HEK293 (cell line): ENCODE measurements around the gene STUM.

Source experiments
- CTCF ChIA-PET: fragments of 350-600 bp; formaldehyde crosslinking; extraction: SDS; loops from one replicate; lab custom pipeline; 2021; ENCODE audit warnings: antibody characterized with exemption; lab: Yijun Ruan, JAX
- POLR2A ChIA-PET: fragments of 300-600 bp; formaldehyde crosslinking; extraction: SDS; loops from one replicate; lab custom pipeline; 2020; ENCODE audit warnings: antibody characterized with exemption, inconsistent platforms; lab: Yijun Ruan, JAX
- H3K27ac ChIP-seq: fragments of 200-500 bp; sonication (Bioruptor generic); 2 replicates; pipeline ENCODE4 v1.5.1; 2014; ENCODE audit warnings: low read depth, low read length, control low read depth, inconsistent platforms; ENCODE audit errors: extremely low read depth
- H3K36me3 ChIP-seq, 2 experiments: fragments of 200-500 bp in 1 of 2; sonication (Bioruptor generic) in 1 of 2; 1 replicate in 1 of 2; 2 replicates in 1 of 2; pipeline ENCODE4 v1.5.1; 2014 to 2017; ENCODE audit warnings: inconsistent platforms in 2 of 2, low read length in 2 of 2; ENCODE audit not compliant: control insufficient read depth in 2 of 2, insufficient read depth in 1 of 2
- H3K4me1 ChIP-seq: fragments of 200-500 bp; sonication (Bioruptor generic); 2 replicates; pipeline ENCODE4 v1.5.1; 2014; ENCODE audit warnings: mild to moderate bottlenecking, low read length, inconsistent platforms; ENCODE audit not compliant: control insufficient read depth, insufficient read depth
- H3K4me3 ChIP-seq: 2 replicates; pipeline ENCODE4 v1.5.1; 2011; ENCODE audit warnings: low read depth, mild to moderate bottlenecking, control low read depth, low read length, moderate library complexity
- H3K9me3 ChIP-seq: fragments of 200-500 bp; sonication (Bioruptor generic); 2 replicates; pipeline ENCODE4 v1.5.1; 2014; ENCODE audit warnings: low read depth, low read length, inconsistent platforms; ENCODE audit not compliant: control insufficient read depth, insufficient read depth
- GFI1B ChIP-seq: fragments of 450-650 bp; formaldehyde crosslinking; IDR thresholded peaks from 2 replicates; pipeline ENCODE4 v1.5.1; 2016; ENCODE audit warnings: missing biosample characterization, missing genetic modification characterization
- KLF1 ChIP-seq: fragments of 450-650 bp; formaldehyde crosslinking; IDR thresholded peaks from 2 replicates; pipeline ENCODE4 v1.5.1; 2016; ENCODE audit warnings: missing biosample characterization, missing genetic modification characterization
- PRDM1 ChIP-seq: fragments of 450-650 bp; formaldehyde crosslinking; IDR thresholded peaks from 2 replicates; pipeline ENCODE4; 2016; ENCODE audit warnings: missing biosample characterization, missing genetic modification characterization
- PRDM2 ChIP-seq: fragments of 450-650 bp; formaldehyde crosslinking; IDR thresholded peaks from 2 replicates; pipeline ENCODE4 v1.5.1; 2016; ENCODE audit warnings: missing biosample characterization, missing genetic modification characterization, borderline replicate concordance
- ZBTB21 ChIP-seq: fragments of 450-650 bp; formaldehyde crosslinking; IDR thresholded peaks from 2 replicates; pipeline ENCODE4 v1.5.1; 2017; ENCODE audit warnings: missing biosample characterization, missing genetic modification characterization
- ZFP3 ChIP-seq: fragments of 450-650 bp; formaldehyde crosslinking; IDR thresholded peaks from 2 replicates; pipeline ENCODE4 v1.5.1; 2016; ENCODE audit warnings: low read depth, missing biosample characterization, missing genetic modification characterization
- ZNF114 ChIP-seq: fragments of 450-650 bp; formaldehyde crosslinking; IDR thresholded peaks from 2 replicates; pipeline ENCODE4 v1.5.0; 2017; ENCODE audit warnings: missing biosample characterization, missing genetic modification characterization
- ZNF133 ChIP-seq: fragments of 450-650 bp; formaldehyde crosslinking; IDR thresholded peaks from 2 replicates; pipeline ENCODE4 v1.5.1; 2016; ENCODE audit warnings: missing biosample characterization, missing genetic modification characterization
- ZNF155 ChIP-seq: fragments of 450-650 bp; formaldehyde crosslinking; IDR thresholded peaks from 2 replicates; pipeline ENCODE4 v1.5.1; 2016; ENCODE audit warnings: missing biosample characterization, missing genetic modification characterization
- ZNF2 ChIP-seq: fragments of 450-650 bp; formaldehyde crosslinking; IDR thresholded peaks from 2 replicates; pipeline ENCODE4 v1.5.1; 2016; ENCODE audit warnings: missing biosample characterization, missing genetic modification characterization
- ZNF211 ChIP-seq: fragments of 450-650 bp; formaldehyde crosslinking; IDR thresholded peaks from 2 replicates; pipeline ENCODE4 v1.5.1; 2016; ENCODE audit warnings: low read depth, missing biosample characterization, missing genetic modification characterization
- ZNF26 ChIP-seq: fragments of 450-650 bp; formaldehyde crosslinking; IDR thresholded peaks from 2 replicates; pipeline ENCODE4 v1.5.1; 2016; ENCODE audit warnings: missing biosample characterization, missing genetic modification characterization
- ZNF292 ChIP-seq: fragments of 450-650 bp; formaldehyde crosslinking; IDR thresholded peaks from 2 replicates; pipeline ENCODE4 v1.5.1; 2016; ENCODE audit warnings: low read depth, missing biosample characterization, missing genetic modification characterization, borderline replicate concordance
- ZNF335 ChIP-seq: fragments of 450-650 bp; formaldehyde crosslinking; conservative IDR thresholded peaks from 2 replicates; pipeline ENCODE4 v1.5.1; 2016; ENCODE audit warnings: missing biosample characterization, missing genetic modification characterization
- ZNF341 ChIP-seq: fragments of 450-650 bp; formaldehyde crosslinking; IDR thresholded peaks from 2 replicates; pipeline ENCODE4; 2016; ENCODE audit warnings: low read depth, missing biosample characterization, missing genetic modification characterization
- ZNF350 ChIP-seq: fragments of 450-650 bp; formaldehyde crosslinking; IDR thresholded peaks from 2 replicates; pipeline ENCODE4 v1.5.0; 2017; ENCODE audit warnings: missing biosample characterization, mild to moderate bottlenecking, missing genetic modification characterization
- ZNF510 ChIP-seq: fragments of 450-650 bp; formaldehyde crosslinking; IDR thresholded peaks from 2 replicates; pipeline ENCODE4 v1.5.1; 2018; ENCODE audit warnings: mild to moderate bottlenecking, missing genetic modification characterization, missing biosample characterization; ENCODE audit not compliant: insufficient replicate concordance
- ZNF518A ChIP-seq: fragments of 450-650 bp; formaldehyde crosslinking; conservative IDR thresholded peaks from 2 replicates; pipeline ENCODE4 v1.5.1; 2016; ENCODE audit warnings: low read depth, missing biosample characterization, missing genetic modification characterization
- ZNF600 ChIP-seq: fragments of 450-650 bp; formaldehyde crosslinking; IDR thresholded peaks from 2 replicates; pipeline ENCODE4 v1.5.1; 2016; ENCODE audit warnings: missing biosample characterization, missing genetic modification characterization
- ZNF629 ChIP-seq: fragments of 450-650 bp; formaldehyde crosslinking; IDR thresholded peaks from 2 replicates; pipeline ENCODE4 v1.5.1; 2017; ENCODE audit warnings: missing biosample characterization, missing genetic modification characterization
- ZNF692 ChIP-seq: fragments of 450-650 bp; formaldehyde crosslinking; IDR thresholded peaks from 2 replicates; pipeline ENCODE4 v1.5.1; 2016; ENCODE audit warnings: missing biosample characterization, missing genetic modification characterization
- ZNF768 ChIP-seq: fragments of 450-650 bp; formaldehyde crosslinking; IDR thresholded peaks from 2 replicates; pipeline ENCODE4 v1.5.1; 2018; ENCODE audit warnings: missing biosample characterization, mild to moderate bottlenecking, missing genetic modification characterization
- ZSCAN23 ChIP-seq: fragments of 450-650 bp; formaldehyde crosslinking; IDR thresholded peaks from 2 replicates; pipeline ENCODE4 v1.5.1; 2016; ENCODE audit warnings: missing biosample characterization, missing genetic modification characterization

STUM gene

GRCh38 chr1:226562989-226563388, 14.4 kb downstream of the STUM start:
- Histone ChIP-seq H3K27ac (no peak overlapping the region), H3K4me1 (no peaks in the 10 kb centered on the region), H3K36me3 (no peaks in the 10 kb centered on the region), H3K4me3 (no peak overlapping the region), H3K9me3 (no peaks in the 10 kb centered on the region)
- ChIA-PET POLR2A (no interaction called here), CTCF (interaction anchor here (1.5 kb wide), 1 partner anchor 12 kb away, joined by 3 read pairs; no protein-coding TSS in a partner anchor)
- TF ChIP-seq ZNF2 (tag by site-specific recombination) (no peak), ZNF768 (tag by site-specific recombination) (no peak), PRDM1 (tag by site-specific recombination) (no peak), ZNF600 (tag by site-specific recombination) (no peak), KLF1 (tag by site-specific recombination) (no peak), ZNF629 (tag by site-specific recombination) (no peak), ZNF510 (tag by site-specific recombination) (no peak), ZNF155 (no peak), ZNF350 (tag by site-specific recombination) (no peak), ZSCAN23 (no peak), ZNF692 (tag by site-specific recombination) (no peak), ZNF133 (tag by site-specific recombination) (no peak), ZNF114 (no peak), ZNF211 (tag by site-specific recombination) (no peak), ZNF292 (tag by site-specific recombination) (no peak)

- H3K4me3 ChIP-seq: no peak overlapping the region
- no peaks in the 10 kb centered on the region for H3K36me3 ChIP-seq
- no peaks in the 10 kb centered on the region for H3K4me1 ChIP-seq
- POLR2A ChIA-PET: no interaction called here
- CTCF ChIA-PET: interaction anchor here (0.6 to 0.9 kb wide), 2 partner anchors 9 to 17 kb away, joined by 3 read pairs; no protein-coding TSS in a partner anchor
- no peak overlapping the region for H3K27ac ChIP-seq
- H3K9me3 ChIP-seq: no peaks in the 10 kb centered on the region
- TF ChIP-seq ZNF26 (tag by site-specific recombination) (no peak), ZFP3 (tag by site-specific recombination) (no peak), PRDM2 (tag by site-specific recombination) (no peak), ZBTB21 (tag by site-specific recombination) (no peak), ZNF335 (tag by site-specific recombination) (no peak), ZNF341 (tag by site-specific recombination) (no peak), ZNF518A (tag by site-specific recombination) (no peak), GFI1B (tag by site-specific recombination) (no peak)
Measured at GRCh38 chr1:226563666-226564065, 15.1 kb downstream of the STUM start.
